ENCODE results near the gene MATN3.

The MATN3 gene

GRCh38 chr2:19982268-19982667 is 30.2 kb downstream of the MATN3 start:
- Mint-ChIP-seq H3K36me3 (ENCODE audit: insufficient read depth) (peaks cover 7% of the 10 kb centered on the region), H3K27me3 (no peaks in the 10 kb centered on the region)

GRCh38 chr2:19979932-19980331 is 32.5 kb downstream of the MATN3 start:
- DNase-seq (ENCODE audit: low spot score in 2 of 2) (no peak), ATAC-seq (replicated peaks; ENCODE audit: extremely low read depth, poor library complexity, severe bottlenecking) (no peak)
- H3K4me3 Mint-ChIP-seq = no peak overlapping the region
- no peak overlapping the region for H3K27ac Mint-ChIP-seq (ENCODE audit: low read depth)
- H3K4me1 Mint-ChIP-seq = no peaks in the 10 kb centered on the region
- H3K36me3 Mint-ChIP-seq (ENCODE audit: insufficient read depth) = peaks cover 9% of the 10 kb centered on the region
- no peaks in the 10 kb centered on the region for H3K27me3 Mint-ChIP-seq
- H3K9me3 Mint-ChIP-seq = no peaks in the 10 kb centered on the region

More at GRCh38 chr2:19982268-19982667, 30.2 kb downstream of the MATN3 start:
- Mint-ChIP-seq H3K4me3 (no peak overlapping the region), H3K4me1 (no peaks in the 10 kb centered on the region), H3K27ac (ENCODE audit: low read depth) (no peak overlapping the region), H3K9me3 (no peaks in the 10 kb centered on the region)
- DNase-seq (ENCODE audit: low spot score in 2 of 2) (no peak), ATAC-seq (replicated peaks; ENCODE audit: extremely low read depth, poor library complexity, severe bottlenecking) (no peak)

- peaks cover 11% of the 10 kb centered on the region for H3K36me3 Mint-ChIP-seq (ENCODE audit: insufficient read depth)
Observed at GRCh38 chr2:19973466-19973865, 39.0 kb downstream of the MATN3 start.

GRCh38 chr2:19971691-19972090 is 40.8 kb downstream of the MATN3 start:
- peaks cover 12% of the 10 kb centered on the region for H3K36me3 Mint-ChIP-seq (ENCODE audit: insufficient read depth)
- H3K4me1 Mint-ChIP-seq = no peaks in the 10 kb centered on the region
- DNase-seq (ENCODE audit: low spot score in 2 of 2) = no peak
- ATAC-seq (replicated peaks; ENCODE audit: extremely low read depth, poor library complexity, severe bottlenecking) = peak; percentile 65
- peak overlapping the region; percentile 56 for H3K27ac Mint-ChIP-seq (ENCODE audit: low read depth)
- no peaks in the 10 kb centered on the region for H3K27me3 Mint-ChIP-seq
- no peaks in the 10 kb centered on the region for H3K9me3 Mint-ChIP-seq
- H3K4me3 Mint-ChIP-seq = no peak overlapping the region

More at GRCh38 chr2:19973466-19973865, 39.0 kb downstream of the MATN3 start:
- no peak overlapping the region for H3K4me3 Mint-ChIP-seq
- ATAC-seq (replicated peaks; ENCODE audit: extremely low read depth, poor library complexity, severe bottlenecking) (no peak), DNase-seq (ENCODE audit: low spot score in 2 of 2) (no peak)
- H3K27me3 Mint-ChIP-seq = no peaks in the 10 kb centered on the region
- no peaks in the 10 kb centered on the region for H3K9me3 Mint-ChIP-seq
- H3K27ac Mint-ChIP-seq (ENCODE audit: low read depth) = no peak overlapping the region
- H3K4me1 Mint-ChIP-seq = no peaks in the 10 kb centered on the region

- Mint-ChIP-seq H3K27me3 (no peaks in the 10 kb centered on the region), H3K4me1 (no peaks in the 10 kb centered on the region), H3K9me3 (no peaks in the 10 kb centered on the region), H3K27ac (ENCODE audit: low read depth) (no peak overlapping the region), H3K4me3 (no peak overlapping the region), H3K36me3 (ENCODE audit: insufficient read depth) (peaks cover 5% of the 10 kb centered on the region)
- ATAC-seq (replicated peaks; ENCODE audit: extremely low read depth, poor library complexity, severe bottlenecking) = no peak
- no peak for DNase-seq (ENCODE audit: low spot score in 2 of 2)
Observed at GRCh38 chr2:19963386-19963785, 49.1 kb downstream of the MATN3 start.

- no peak overlapping the region for H3K4me3 Mint-ChIP-seq
- DNase-seq (ENCODE audit: low spot score in 2 of 2) (no peak), ATAC-seq (replicated peaks; ENCODE audit: extremely low read depth, poor library complexity, severe bottlenecking) (peak; percentile 62)
- H3K36me3 Mint-ChIP-seq (ENCODE audit: insufficient read depth) = no peaks in the 10 kb centered on the region
- H3K9me3 Mint-ChIP-seq = no peaks in the 10 kb centered on the region
- no peaks in the 10 kb centered on the region for H3K27me3 Mint-ChIP-seq
- H3K4me1 Mint-ChIP-seq = no peaks in the 10 kb centered on the region
- H3K27ac Mint-ChIP-seq (ENCODE audit: low read depth) = no peak overlapping the region
Observed at GRCh38 chr2:19955544-19956422, 56.7 kb downstream of the MATN3 start.

- no peaks in the 10 kb centered on the region for H3K4me1 Mint-ChIP-seq
- H3K4me3 Mint-ChIP-seq = no peak overlapping the region
- ATAC-seq (replicated peaks; ENCODE audit: extremely low read depth, poor library complexity, severe bottlenecking) (no peak), DNase-seq (ENCODE audit: low spot score in 2 of 2) (no peak)
- peaks cover 3% of the 10 kb centered on the region for H3K36me3 Mint-ChIP-seq (ENCODE audit: insufficient read depth)
- H3K27me3 Mint-ChIP-seq = no peaks in the 10 kb centered on the region
- no peak overlapping the region for H3K27ac Mint-ChIP-seq (ENCODE audit: low read depth)
- no peaks in the 10 kb centered on the region for H3K9me3 Mint-ChIP-seq
Observed at GRCh38 chr2:19949071-19949470, 63.4 kb downstream of the MATN3 start.

GRCh38 chr2:19947184-19947940 is 65.1 kb downstream of the MATN3 start:
- H3K36me3 Mint-ChIP-seq (ENCODE audit: insufficient read depth) = peaks cover 3% of the 10 kb centered on the region
- DNase-seq (ENCODE audit: low spot score in 2 of 2) (no peak), ATAC-seq (replicated peaks; ENCODE audit: extremely low read depth, poor library complexity, severe bottlenecking) (no peak)
- no peaks in the 10 kb centered on the region for H3K4me1 Mint-ChIP-seq
- no peak overlapping the region for H3K4me3 Mint-ChIP-seq
- no peak overlapping the region for H3K27ac Mint-ChIP-seq (ENCODE audit: low read depth)
- H3K9me3 Mint-ChIP-seq = no peaks in the 10 kb centered on the region
- no peaks in the 10 kb centered on the region for H3K27me3 Mint-ChIP-seq

GRCh38 chr2:19944205-19944845 is 68.1 kb downstream of the MATN3 start:
- no peaks in the 10 kb centered on the region for H3K4me1 Mint-ChIP-seq
- H3K36me3 Mint-ChIP-seq (ENCODE audit: insufficient read depth) = peaks cover 3% of the 10 kb centered on the region
- DNase-seq (ENCODE audit: low spot score in 2 of 2) = no peak
- H3K9me3 Mint-ChIP-seq = no peaks in the 10 kb centered on the region
- no peak for ATAC-seq (replicated peaks; ENCODE audit: extremely low read depth, poor library complexity, severe bottlenecking)
- H3K4me3 Mint-ChIP-seq = no peak overlapping the region
- H3K27ac Mint-ChIP-seq (ENCODE audit: low read depth) = no peak overlapping the region
- H3K27me3 Mint-ChIP-seq = no peaks in the 10 kb centered on the region

GRCh38 chr2:19943189-19943588 is 69.3 kb downstream of the MATN3 start:
- DNase-seq (ENCODE audit: low spot score in 2 of 2) (no peak), ATAC-seq (replicated peaks; ENCODE audit: extremely low read depth, poor library complexity, severe bottlenecking) (no peak)
- H3K9me3 Mint-ChIP-seq = no peaks in the 10 kb centered on the region
- no peaks in the 10 kb centered on the region for H3K27me3 Mint-ChIP-seq
- peaks cover under 1% of the 10 kb centered on the region for H3K36me3 Mint-ChIP-seq (ENCODE audit: insufficient read depth)
- no peaks in the 10 kb centered on the region for H3K4me1 Mint-ChIP-seq
- no peak overlapping the region for H3K27ac Mint-ChIP-seq (ENCODE audit: low read depth)
- H3K4me3 Mint-ChIP-seq = no peak overlapping the region

- H3K27ac Mint-ChIP-seq (ENCODE audit: low read depth) = no peak overlapping the region
- no peaks in the 10 kb centered on the region for H3K4me1 Mint-ChIP-seq
- H3K27me3 Mint-ChIP-seq = no peaks in the 10 kb centered on the region
- no peak overlapping the region for H3K4me3 Mint-ChIP-seq
- no peak for DNase-seq (ENCODE audit: low spot score in 2 of 2)
- H3K9me3 Mint-ChIP-seq = no peaks in the 10 kb centered on the region
- ATAC-seq (replicated peaks; ENCODE audit: extremely low read depth, poor library complexity, severe bottlenecking) = no peak
- peaks cover 6% of the 10 kb centered on the region for H3K36me3 Mint-ChIP-seq (ENCODE audit: insufficient read depth)
Observed at GRCh38 chr2:19942199-19942598, 70.3 kb downstream of the MATN3 start.
